ENCODE data around the gene TBX2. TPM values are rescaled to one million over a fixed set of nuclear protein-coding genes. Genes with fewer than 3 reads are reported as not detected.

Gene TBX2
- total and polyA plus RNA-seq, 9 of the 15 experiments (the other 6 are each of a cell fraction or from before 2014, with no cell fraction given): 0.18 TPM; not detected in 8

- no peak overlapping the region for H2AFZ ChIP-seq (ENCODE audit: low read depth, low read length)
- ChIA-PET POLR2A (interaction anchor here (0.6 kb wide), 1 partner anchor 143 kb away, joined by 4 read pairs; no protein-coding TSS in a partner anchor), CTCF (ENCODE audit: low intra/inter-chr PET ratio) (no interaction called here)
- no peaks in the 10 kb centered on the region for H3K4me1 ChIP-seq (replicated peaks in 1 of 2; ENCODE audit: control insufficient read depth in 2 of 2, insufficient read depth in 2 of 2, low read length in 2 of 2)
- H4K20me1 ChIP-seq (replicated peaks; ENCODE audit: control insufficient read depth, insufficient read depth, low read length): 0 out of 2 replicates have a peak, but pooled peaks cover 4% of the 10 kb centered on the region
- no peaks in the 10 kb centered on the region for H3K9me3 ChIP-seq (replicated peaks; ENCODE audit: control insufficient read depth, insufficient read depth, low read depth, low read length)
- H3K36me3 ChIP-seq (ENCODE audit: control insufficient read depth, insufficient read depth, low read length): no peaks in the 10 kb centered on the region
- WGBS (ENCODE audit: insufficient coverage, low coverage, missing lambda C conversion rate): 2% methylated on average over 8 of the region's 8 CpGs
- no TSS peak for BruUV-seq (replicated peaks)
- TF ChIP-seq SMARCB1 (IDR thresholded peaks at IDR 0.05; ENCODE audit: insufficient read length, low read depth): no peak
- TF ChIP-seq EWSR1 (IDR thresholded peaks at IDR 0.05; ENCODE audit: borderline replicate concordance, low read depth, partially characterized antibody): peak; percentile 8
- TF ChIP-seq BCLAF1 (IDR thresholded peaks at IDR 0.05; ENCODE audit: borderline replicate concordance in 1 of 2, control insufficient read depth in 1 of 2, low read depth in 2 of 2, low read length in 1 of 2): no peak
- no peak for TF ChIP-seq PHF8 (IDR thresholded peaks at IDR 0.05; ENCODE audit: borderline replicate concordance, low read length)
- TF ChIP-seq HNRNPK (IDR thresholded peaks at IDR 0.05; ENCODE audit: low read depth, low read length, poor library complexity, severe bottlenecking): no peak
- no peak overlapping the region for H3K9ac ChIP-seq (ENCODE audit: insufficient read depth in 1 of 2, low read depth in 2 of 2, low read length in 2 of 2)
- no peak overlapping the region for H3K27ac ChIP-seq (ENCODE audit: extremely low read depth, low read depth, low read length)
- H3K79me2 ChIP-seq (ENCODE audit: control insufficient read depth, insufficient read depth, low read length): no peaks in the 10 kb centered on the region
- no peak overlapping the region for H3K4me3 ChIP-seq
- no peaks in the 10 kb centered on the region for H3K9me1 ChIP-seq (ENCODE audit: control insufficient read depth, insufficient read depth, low read length)
- no peak for DNase-seq (ENCODE audit: extremely low read depth in 1 of 4, low spot score in 3 of 4)
- H3K4me2 ChIP-seq (ENCODE audit: insufficient read depth, low read length): no peak overlapping the region
- intact Hi-C loops (cut with micrococcal nuclease) (no loop called here), in situ Hi-C loops (cut with MboI) (no loop called here)
- no peak for FAIRE-seq
- H3K27me3 ChIP-seq (ENCODE audit: control insufficient read depth in 2 of 2, insufficient read depth in 2 of 2, low read length in 2 of 2): peaks cover 33 to 57% of the 10 kb centered on the region in 2 experiments
- ATAC-seq: no peak
Observed at GRCh38 chr17:61366076-61366714, 33.4 kb upstream of the TBX2 start.
